Gastrocnemius medialis (tissue), 4 donors: ENCODE data around the gene HELZ2. TPM values are rescaled to one million over a fixed set of nuclear protein-coding genes. Genes with fewer than 3 reads are reported as not detected.

Experiments used
- ATAC-seq, 2 donors: fragments of 150-250 bp; one replicate each; pipeline ENCODE4 v1.9.1; 2016
- DNase-seq, 2 donors: peaks; one replicate each; pipeline ENCODE4 v3.0.0-alpha.2; 2019
- H3K27ac ChIP-seq, 4 donors: fragments of 200-600 bp; sonication (generic); 1 replicate in 1 of 4; 2 replicates in 3 of 4; pipeline ENCODE4 v1.5.1; 2016 to 2018; ENCODE audit warnings: mild to moderate bottlenecking in 2 of 4, moderate library complexity in 1 of 4
- H3K27me3 ChIP-seq, 3 donors: fragments of 200-600 bp; sonication (generic) in 2 of 3; 1 replicate in 1 of 3; 2 replicates in 2 of 3; pipeline versions ENCODE4 v1.5.1 to v1.6.0; 2016 to 2019; ENCODE audit warnings: mild to moderate bottlenecking in 1 of 3, moderate library complexity in 1 of 3
- H3K36me3 ChIP-seq, 2 donors: fragments of 200-600 bp; sonication (generic) in 1 of 2; one replicate each; pipeline ENCODE4 v1.5.1; 2017 to 2018
- H3K4me1 ChIP-seq, 2 donors: fragments of 200-600 bp; sonication (generic) in 1 of 2; one replicate each; pipeline ENCODE4 v1.5.1; 2016 to 2017; ENCODE audit warnings: mild to moderate bottlenecking in 2 of 2
- H3K4me3 ChIP-seq, 4 donors: fragments of 200-600 bp; sonication (generic) in 3 of 4; 1 replicate in 1 of 4; 2 replicates in 3 of 4; pipeline ENCODE4 v1.5.1; 2016 to 2019; ENCODE audit warnings: mild to moderate bottlenecking in 2 of 4
- H3K9me3 ChIP-seq, 3 donors: fragments of 200-600 bp; sonication (generic) in 2 of 3; 1 replicate in 1 of 3; 2 replicates in 2 of 3; pipeline ENCODE4 v1.5.1; 2016 to 2019
- POLR2A ChIP-seq, 2 donors: fragments of 450-650 bp; IDR thresholded peaks; one replicate each; pipeline ENCODE4 v1.6.1; 2017; ENCODE audit warnings: antibody characterized with exemption in 2 of 2, mild to moderate bottlenecking in 2 of 2, moderate library complexity in 2 of 2
- in situ Hi-C, 4 donors: fragments of 200-750 bp; cut with MboI; loops; one replicate each; pipeline versions ENCODE4 v1.15.0 to v1.8.0; 2017; ENCODE audit warnings: low sequenced_read_pairs in 4 of 4
- intact Hi-C: fragments of 100-400 bp; cut with DNase I; formaldehyde crosslinking; loops from one replicate; pipeline ENCODE4 v1.15.1; 2023; ENCODE audit warnings: low total_unique reads
- total RNA-seq, 4 donors: library from RNA; depleted of rRNA; stranded (reverse); fragments of >200 nt; gene quantifications; one replicate each; pipeline versions ENCODE4 v1.1.0 to v1.2.3, GENCODE V29; 2016
- TF ChIP-seq, protein P1 (sequence below), 5 experiments: fragments of 450-650 bp in 3 of 5; fragments of 200-600 bp in 2 of 5; sonication (generic) in 2 of 5; IDR thresholded peaks in 4 of 5; conservative IDR thresholded peaks in 1 of 5; 1 replicate in 4 of 5; 2 replicates in 1 of 5; pipeline ENCODE4 v1.5.1; 2016 to 2019; ENCODE audit warnings: antibody characterized with exemption in 5 of 5, mild to moderate bottlenecking in 3 of 5, moderate library complexity in 3 of 5

HELZ2 gene
- total RNA-seq, 4 donors from 2014 or later, result 1.7 to 6.2 (median 3.6) TPM

DNA sequence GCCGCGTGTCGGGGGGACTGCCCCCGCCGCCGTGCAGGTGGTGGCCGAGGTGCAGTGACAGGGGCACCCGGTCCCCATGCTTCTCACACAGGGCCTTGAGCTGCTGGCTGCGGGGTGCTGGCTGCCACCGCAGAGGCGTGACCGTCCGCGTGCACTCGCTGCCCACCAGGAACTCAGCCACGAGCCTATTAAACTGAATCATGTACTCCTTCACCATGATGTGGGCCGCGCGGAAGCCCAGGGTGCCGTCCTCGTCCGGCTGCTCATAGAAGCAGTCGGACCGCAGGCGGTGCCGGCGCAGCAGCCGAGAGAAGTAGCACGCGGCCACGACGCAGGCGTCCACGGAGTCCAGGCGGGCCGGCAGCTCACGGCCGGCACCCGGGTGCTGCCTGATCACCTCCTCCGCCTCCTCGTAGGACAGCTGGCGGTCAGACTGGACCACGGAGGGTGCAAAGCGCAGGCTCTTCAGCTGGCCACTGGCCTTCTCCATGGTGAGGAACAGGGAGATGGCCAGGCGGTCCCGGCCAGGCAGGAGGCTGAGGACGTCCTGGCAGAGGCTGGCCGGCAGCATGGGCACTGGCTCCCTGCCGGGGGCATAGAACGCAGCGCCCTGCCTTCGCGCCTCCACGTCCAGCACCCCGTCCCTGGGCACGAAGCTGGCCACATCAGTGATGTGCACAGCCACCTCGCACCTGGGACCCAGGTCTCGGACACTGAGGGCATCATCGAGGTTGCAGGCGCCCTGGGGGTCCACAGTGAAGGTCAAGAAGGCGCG, 9.8 kb downstream of the HELZ2 start:
- no peak for DNase-seq
- TF ChIP-seq, protein P1, sequence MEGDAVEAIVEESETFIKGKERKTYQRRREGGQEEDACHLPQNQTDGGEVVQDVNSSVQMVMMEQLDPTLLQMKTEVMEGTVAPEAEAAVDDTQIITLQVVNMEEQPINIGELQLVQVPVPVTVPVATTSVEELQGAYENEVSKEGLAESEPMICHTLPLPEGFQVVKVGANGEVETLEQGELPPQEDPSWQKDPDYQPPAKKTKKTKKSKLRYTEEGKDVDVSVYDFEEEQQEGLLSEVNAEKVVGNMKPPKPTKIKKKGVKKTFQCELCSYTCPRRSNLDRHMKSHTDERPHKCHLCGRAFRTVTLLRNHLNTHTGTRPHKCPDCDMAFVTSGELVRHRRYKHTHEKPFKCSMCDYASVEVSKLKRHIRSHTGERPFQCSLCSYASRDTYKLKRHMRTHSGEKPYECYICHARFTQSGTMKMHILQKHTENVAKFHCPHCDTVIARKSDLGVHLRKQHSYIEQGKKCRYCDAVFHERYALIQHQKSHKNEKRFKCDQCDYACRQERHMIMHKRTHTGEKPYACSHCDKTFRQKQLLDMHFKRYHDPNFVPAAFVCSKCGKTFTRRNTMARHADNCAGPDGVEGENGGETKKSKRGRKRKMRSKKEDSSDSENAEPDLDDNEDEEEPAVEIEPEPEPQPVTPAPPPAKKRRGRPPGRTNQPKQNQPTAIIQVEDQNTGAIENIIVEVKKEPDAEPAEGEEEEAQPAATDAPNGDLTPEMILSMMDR (IDR thresholded peaks at IDR 0.05 in 4 of 5, conservative IDR thresholded peaks at IDR 0.05 in 1 of 5), result no peak
- no peak for TF ChIP-seq POLR2A (IDR thresholded peaks at IDR 0.05)
- ATAC-seq, result no peak
- H3K36me3 ChIP-seq, result peaks cover 0 to 9% of the 10 kb centered on the region in 2 donors
- no peak overlapping the region for H3K27ac ChIP-seq
- in situ Hi-C loops, result no loop called here
- H3K4me3 ChIP-seq, result no peak overlapping the region
- H3K4me1 ChIP-seq, result no peaks in the 10 kb centered on the region
- intact Hi-C loops, result no loop called here
- no peaks in the 10 kb centered on the region for H3K27me3 ChIP-seq
- H3K9me3 ChIP-seq, result no peaks in the 10 kb centered on the region

DNA sequence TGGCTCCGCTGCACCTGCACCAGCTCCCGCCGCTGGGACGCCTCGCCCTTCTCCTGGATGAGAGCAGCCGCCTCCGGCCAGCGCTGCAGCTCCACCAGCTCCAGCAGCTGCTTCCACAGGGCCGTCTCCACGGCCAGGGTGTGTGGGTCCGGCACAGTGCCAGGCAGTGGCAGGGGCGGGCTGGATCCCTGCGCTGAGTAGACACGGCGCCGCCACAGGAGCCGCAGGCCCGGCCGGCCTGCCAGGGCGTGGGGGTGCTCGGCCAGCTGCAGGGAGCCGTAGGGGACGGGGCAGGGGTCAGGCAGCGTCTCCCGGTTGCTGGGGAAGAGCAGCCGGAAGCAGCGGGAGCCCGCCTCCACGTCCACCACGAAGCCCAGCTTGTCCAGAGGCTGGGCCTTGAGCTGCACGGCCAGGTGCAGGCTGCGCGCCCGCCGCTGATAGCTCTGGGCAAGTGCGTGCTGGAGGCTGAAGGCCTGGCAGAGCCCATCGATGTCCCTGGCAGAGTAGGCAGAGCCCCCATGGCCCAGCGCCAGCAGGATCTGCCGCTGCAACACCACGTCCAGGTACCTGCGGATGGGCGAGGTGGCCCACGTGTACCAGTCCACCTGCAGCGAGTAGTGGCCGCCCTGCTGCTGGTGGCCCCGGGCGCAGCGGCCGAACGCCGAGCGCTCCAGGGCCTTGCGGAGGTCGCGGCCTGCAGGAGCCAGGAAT, 10.7 kb downstream of the HELZ2 start:
- Histone ChIP-seq H3K9me3 (no peaks in the 10 kb centered on the region), H3K27ac (no peak overlapping the region), H3K4me3 (no peak overlapping the region), H3K36me3 (peaks cover 0 to 9% of the 10 kb centered on the region in 2 donors), H3K4me1 (no peaks in the 10 kb centered on the region), H3K27me3 (no peaks in the 10 kb centered on the region)
- ATAC-seq (no peak), DNase-seq (no peak)
- in situ Hi-C loops, result no loop called here
- TF ChIP-seq, protein P1 (IDR thresholded peaks at IDR 0.05 in 4 of 5, conservative IDR thresholded peaks at IDR 0.05 in 1 of 5), result no peak
- no peak for TF ChIP-seq POLR2A (IDR thresholded peaks at IDR 0.05)
- intact Hi-C loops, result no loop called here

DNA sequence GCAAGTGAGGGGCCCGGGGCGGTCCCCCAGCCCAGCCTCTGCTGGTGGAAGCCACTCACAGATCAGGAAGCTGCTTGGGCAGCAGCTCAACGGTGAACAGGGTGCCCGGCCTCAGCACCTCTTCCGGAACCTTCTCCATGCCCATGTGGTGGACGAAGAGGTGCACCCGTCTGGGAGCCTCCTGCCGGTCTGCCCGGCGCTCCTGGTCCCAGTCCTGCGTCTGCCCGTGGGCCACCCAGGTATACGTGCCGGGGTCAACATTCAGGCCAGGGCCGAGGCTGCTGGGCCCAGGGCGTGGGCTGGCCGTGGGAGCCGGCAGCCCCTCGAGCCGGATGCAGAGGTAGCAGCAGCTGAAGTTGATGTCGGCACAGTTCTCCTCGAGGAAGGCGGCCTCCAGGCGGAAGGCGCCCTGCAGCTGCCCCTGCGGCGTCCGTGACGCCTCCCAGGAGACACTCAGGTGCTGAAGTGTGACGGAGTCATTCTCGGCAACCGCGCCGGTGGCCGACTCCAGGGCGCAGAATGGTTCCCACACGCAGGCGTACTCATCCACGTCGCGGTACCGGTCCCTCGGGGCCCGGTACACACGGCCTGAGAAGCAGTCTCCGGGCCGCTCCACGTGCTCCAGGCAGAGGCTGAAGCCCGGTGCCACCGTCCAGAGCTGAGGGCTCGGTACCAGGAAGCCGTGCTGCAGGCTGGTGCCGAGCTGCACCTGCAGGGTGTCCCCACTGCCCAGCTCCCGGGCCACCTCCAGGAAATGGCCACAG, 11.4 kb downstream of the HELZ2 start:
- in situ Hi-C loops, result no loop called here
- H3K27me3 ChIP-seq, result no peaks in the 10 kb centered on the region
- no peaks in the 10 kb centered on the region for H3K9me3 ChIP-seq
- DNase-seq (no peak), ATAC-seq (no peak)
- intact Hi-C loops, result no loop called here
- H3K4me3 ChIP-seq, result no peak overlapping the region
- H3K27ac ChIP-seq, result no peak overlapping the region
- H3K36me3 ChIP-seq, result peaks cover 0 to 9% of the 10 kb centered on the region in 2 donors
- TF ChIP-seq, protein P1 (IDR thresholded peaks at IDR 0.05 in 4 of 5, conservative IDR thresholded peaks at IDR 0.05 in 1 of 5), result no peak
- TF ChIP-seq POLR2A (IDR thresholded peaks at IDR 0.05), result no peak
- H3K4me1 ChIP-seq, result no peaks in the 10 kb centered on the region

DNA sequence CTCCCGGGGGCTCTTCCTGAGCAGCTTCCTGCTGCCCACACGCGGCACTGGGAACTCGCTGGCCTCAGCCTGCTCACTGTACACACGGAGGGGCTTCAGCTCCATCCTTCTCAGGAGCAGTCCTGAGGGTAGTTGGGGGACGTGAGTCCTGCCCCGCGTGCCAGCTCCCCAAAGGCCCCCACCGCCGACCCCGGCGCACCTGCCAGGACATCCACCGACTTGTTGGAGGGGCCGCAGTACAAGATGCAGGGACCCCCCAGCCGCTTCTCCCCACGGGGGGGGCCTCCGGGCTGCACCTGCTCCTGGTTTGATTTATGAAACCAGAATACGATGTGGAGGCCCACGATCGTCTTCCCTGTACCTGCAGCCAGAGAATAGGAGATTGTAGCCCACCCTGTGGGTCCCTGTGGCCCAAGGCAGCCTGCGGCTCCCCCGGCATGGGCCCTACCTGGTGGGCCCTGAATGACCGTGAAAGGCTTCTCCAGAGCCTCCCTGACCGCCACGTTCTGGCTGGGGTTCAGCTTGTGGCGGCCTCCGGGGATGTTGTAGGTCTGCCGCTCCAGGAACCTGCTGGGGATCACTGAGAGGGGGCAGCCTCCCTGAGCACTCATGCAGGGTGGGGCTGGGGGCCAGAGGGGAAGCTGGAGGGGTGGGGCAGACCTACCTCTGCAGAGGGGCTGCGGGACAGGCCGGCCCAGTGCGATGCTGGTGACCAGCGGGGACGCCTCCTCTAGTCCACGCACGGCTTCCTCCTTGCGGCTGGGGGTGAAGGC, 12.2 kb downstream of the HELZ2 start:
- DNase-seq, result no peak
- Histone ChIP-seq H3K36me3 (peaks cover 0 to 9% of the 10 kb centered on the region in 2 donors), H3K4me3 (no peak overlapping the region), H3K27ac (no peak overlapping the region), H3K4me1 (no peaks in the 10 kb centered on the region), H3K9me3 (no peaks in the 10 kb centered on the region), H3K27me3 (no peaks in the 10 kb centered on the region)
- intact Hi-C loops, result no loop called here
- TF ChIP-seq, protein P1 (IDR thresholded peaks at IDR 0.05 in 4 of 5, conservative IDR thresholded peaks at IDR 0.05 in 1 of 5), result no peak
- TF ChIP-seq POLR2A (IDR thresholded peaks at IDR 0.05), result no peak
- no peak for ATAC-seq
- in situ Hi-C loops, result no loop called here
